Mesendoderm (in vitro differentiated cells): ENCODE data around the gene KLHDC1.
A peak's percentile ranks its signal among the peaks of the same experiment; 100 is the strongest.

Source experiments
- DNase-seq: peaks from one replicate; pipeline ENCODE4 v3.0.0; 2013
- H2AK5ac ChIP-seq: 2 replicates; pipeline ENCODE4 v1.6.1; 2013; ENCODE audit warnings: low read length, inconsistent platforms
- H2BK120ac ChIP-seq: 2 replicates; pipeline ENCODE4 v1.6.1; 2013; ENCODE audit warnings: low read depth, mild to moderate bottlenecking, low read length, moderate library complexity, mixed read lengths
- H2BK15ac ChIP-seq: replicated peaks from 2 replicates; pipeline ENCODE4 v1.6.1; 2013; ENCODE audit warnings: low read depth, mild to moderate bottlenecking, moderate library complexity
- H2BK5ac ChIP-seq: 2 replicates; pipeline ENCODE4 v1.6.1; 2013; ENCODE audit warnings: low read length, inconsistent platforms
- H3K18ac ChIP-seq: 2 replicates; pipeline ENCODE4 v1.6.1; 2013; ENCODE audit warnings: mild to moderate bottlenecking, low read length, mixed read lengths
- H3K23ac ChIP-seq: one replicate; pipeline ENCODE4 v1.6.1; 2013; ENCODE audit warnings: low read length
- H3K27ac ChIP-seq: 2 replicates; pipeline ENCODE4 v1.5.1; 2013; ENCODE audit warnings: low read depth, mild to moderate bottlenecking, inconsistent platforms, low read length, moderate library complexity
- H3K27me3 ChIP-seq: 2 replicates; pipeline ENCODE4 v1.6.1; 2013; ENCODE audit warnings: low read length, control low read depth, mild to moderate bottlenecking, inconsistent platforms; ENCODE audit not compliant: insufficient read depth, poor library complexity
- H3K36me3 ChIP-seq: 2 replicates; pipeline ENCODE4 v1.6.1; 2013; ENCODE audit warnings: low read length, inconsistent platforms; ENCODE audit not compliant: control insufficient read depth, insufficient read depth
- H3K4ac ChIP-seq: one replicate; pipeline ENCODE4 v1.6.1; 2013; ENCODE audit warnings: low read depth, mild to moderate bottlenecking, low read length, moderate library complexity
- H3K4me1 ChIP-seq: 2 replicates; pipeline ENCODE4 v1.6.1; 2013; ENCODE audit warnings: low read depth, low read length, inconsistent platforms; ENCODE audit not compliant: control insufficient read depth
- H3K4me2 ChIP-seq: 2 replicates; pipeline ENCODE4 v1.6.1; 2013; ENCODE audit warnings: low read length
- H3K4me3 ChIP-seq: 2 replicates; pipeline ENCODE4 v1.5.1; 2013; ENCODE audit warnings: mild to moderate bottlenecking, low read length
- H3K56ac ChIP-seq: one replicate; pipeline ENCODE4 v1.6.1; 2013; ENCODE audit warnings: low read length
- H3K79me1 ChIP-seq: 2 replicates; pipeline ENCODE4 v1.6.1; 2013; ENCODE audit warnings: low read length, inconsistent platforms
- H3K79me2 ChIP-seq: 2 replicates; pipeline ENCODE4 v1.6.1; 2013; ENCODE audit warnings: mild to moderate bottlenecking, low read length; ENCODE audit not compliant: control insufficient read depth, insufficient read depth
- H3K9ac ChIP-seq: 2 replicates; pipeline ENCODE4 v1.6.1; 2013; ENCODE audit warnings: low read length, inconsistent platforms
- H4K5ac ChIP-seq: one replicate; pipeline ENCODE4 v1.6.1; 2013; ENCODE audit warnings: low read length
- H4K8ac ChIP-seq: one replicate; pipeline ENCODE4 v1.6.1; 2013; ENCODE audit warnings: low read depth, mild to moderate bottlenecking, control low read depth, low read length, moderate library complexity
- WGBS: extraction: QIAGEN DNeasy Blood & Tissue Kit; methylation state at CpG from one replicate; pipeline ENCODE4 v1.1.7; 2013; ENCODE audit warnings: low lambda C conversion rate, missing lambda C conversion rate; ENCODE audit not compliant: insufficient coverage; ENCODE audit errors: extremely low coverage; 5-methylcytosine and 5-hydroxymethylcytosine counted together

The KLHDC1 gene

DNA sequence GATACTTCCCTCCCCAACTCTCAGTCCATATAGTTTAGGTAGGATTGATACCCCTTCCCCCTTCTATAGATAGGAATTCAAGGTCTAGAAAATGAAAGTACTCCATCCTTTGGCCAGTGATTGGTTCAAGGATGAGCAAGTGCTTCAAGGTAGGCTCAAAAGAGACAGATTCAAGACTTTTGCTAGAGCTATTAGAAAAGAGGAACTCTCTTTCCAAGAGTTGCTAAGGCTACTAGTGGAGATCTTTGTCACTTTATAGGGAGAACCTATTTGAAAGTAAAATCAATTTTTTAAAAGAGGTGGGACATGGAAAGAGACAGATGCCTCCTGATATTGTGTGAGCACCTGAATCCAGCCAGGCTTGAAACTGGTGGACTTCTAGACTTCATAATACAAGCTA lies 22.4 kb upstream of the KLHDC1 start:
- H3K79me1 ChIP-seq: no peaks in the 10 kb centered on the region
- no peak overlapping the region for H3K56ac ChIP-seq
- H3K9ac ChIP-seq: no peak overlapping the region
- no peak overlapping the region for H3K4me2 ChIP-seq
- no peak overlapping the region for H2BK120ac ChIP-seq
- no peak for DNase-seq
- H2BK5ac ChIP-seq: no peak overlapping the region
- H2AK5ac ChIP-seq: no peak overlapping the region
- H3K79me2 ChIP-seq: no peaks in the 10 kb centered on the region
- no peaks in the 10 kb centered on the region for H3K27me3 ChIP-seq
- H4K8ac ChIP-seq: no peak overlapping the region
- no peak overlapping the region for H4K5ac ChIP-seq
- no peak overlapping the region for H3K18ac ChIP-seq
- no peak overlapping the region for H3K4ac ChIP-seq
- H3K4me3 ChIP-seq: no peak overlapping the region
- H3K27ac ChIP-seq: no peak overlapping the region
- H3K36me3 ChIP-seq: no peaks in the 10 kb centered on the region
- H3K23ac ChIP-seq: no peak overlapping the region
- H2BK15ac ChIP-seq: no peak overlapping the region
- H3K4me1 ChIP-seq: no peaks in the 10 kb centered on the region

- H3K23ac ChIP-seq: no peak overlapping the region
- H4K5ac ChIP-seq: no peak overlapping the region
- WGBS: no CpG with 5 or more reads among the region's 2 CpGs
- H3K4me1 ChIP-seq: no peaks in the 10 kb centered on the region
- no peak overlapping the region for H3K4me2 ChIP-seq
- no peak overlapping the region for H4K8ac ChIP-seq
- H3K9ac ChIP-seq: no peak overlapping the region
- H2BK120ac ChIP-seq: no peak overlapping the region
- no peaks in the 10 kb centered on the region for H3K36me3 ChIP-seq
- no peak overlapping the region for H3K4ac ChIP-seq
- H3K56ac ChIP-seq: no peak overlapping the region
- no peak overlapping the region for H3K4me3 ChIP-seq
- no peak overlapping the region for H2AK5ac ChIP-seq
- H3K79me2 ChIP-seq: no peaks in the 10 kb centered on the region
- H3K27me3 ChIP-seq: no peaks in the 10 kb centered on the region
- H2BK5ac ChIP-seq: no peak overlapping the region
- H3K18ac ChIP-seq: no peak overlapping the region
- no peak overlapping the region for H3K27ac ChIP-seq
- DNase-seq: no peak
- H3K79me1 ChIP-seq: no peaks in the 10 kb centered on the region
- H2BK15ac ChIP-seq: no peak overlapping the region
Measured at GRCh38 chr14:49673586-49673985, 19.3 kb upstream of the KLHDC1 start.

- no peaks in the 10 kb centered on the region for H3K79me1 ChIP-seq
- no peak overlapping the region for H3K4me2 ChIP-seq
- DNase-seq: peak; percentile 25
- H2BK120ac ChIP-seq: no peak overlapping the region
- H3K23ac ChIP-seq: no peak overlapping the region
- H3K27me3 ChIP-seq: no peaks in the 10 kb centered on the region
- no peak overlapping the region for H3K4me3 ChIP-seq
- no peak overlapping the region for H4K8ac ChIP-seq
- no peaks in the 10 kb centered on the region for H3K36me3 ChIP-seq
- H3K9ac ChIP-seq: no peak overlapping the region
- H2BK5ac ChIP-seq: no peak overlapping the region
- no peak overlapping the region for H3K56ac ChIP-seq
- WGBS: no CpG with 5 or more reads among the region's 4 CpGs
- H2AK5ac ChIP-seq: no peak overlapping the region
- H4K5ac ChIP-seq: no peak overlapping the region
- no peak overlapping the region for H2BK15ac ChIP-seq
- H3K27ac ChIP-seq: no peak overlapping the region
- H3K4ac ChIP-seq: no peak overlapping the region
- no peaks in the 10 kb centered on the region for H3K4me1 ChIP-seq
- H3K79me2 ChIP-seq: no peaks in the 10 kb centered on the region
- no peak overlapping the region for H3K18ac ChIP-seq
Measured at GRCh38 chr14:49677643-49678042, 15.3 kb upstream of the KLHDC1 start.

DNA sequence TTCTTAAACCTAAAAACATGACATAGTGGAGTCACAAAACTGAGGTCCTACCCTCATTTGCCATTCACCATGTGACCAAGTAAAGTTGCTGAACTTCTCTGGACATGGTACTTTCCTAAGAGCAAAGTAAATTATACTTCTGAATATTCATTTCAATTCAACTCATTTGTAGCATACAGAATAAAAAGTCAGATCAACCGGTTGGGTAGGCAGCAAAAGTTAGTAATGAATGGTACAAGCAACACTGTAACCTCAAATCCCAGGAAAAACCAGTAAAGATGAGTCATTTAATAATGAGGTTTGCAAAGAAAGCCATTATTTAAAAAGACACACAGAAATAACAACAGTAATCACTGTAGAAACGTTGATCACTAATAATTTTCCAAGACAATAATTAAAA lies 13.6 kb upstream of the KLHDC1 start:
- no peak overlapping the region for H3K56ac ChIP-seq

DNA sequence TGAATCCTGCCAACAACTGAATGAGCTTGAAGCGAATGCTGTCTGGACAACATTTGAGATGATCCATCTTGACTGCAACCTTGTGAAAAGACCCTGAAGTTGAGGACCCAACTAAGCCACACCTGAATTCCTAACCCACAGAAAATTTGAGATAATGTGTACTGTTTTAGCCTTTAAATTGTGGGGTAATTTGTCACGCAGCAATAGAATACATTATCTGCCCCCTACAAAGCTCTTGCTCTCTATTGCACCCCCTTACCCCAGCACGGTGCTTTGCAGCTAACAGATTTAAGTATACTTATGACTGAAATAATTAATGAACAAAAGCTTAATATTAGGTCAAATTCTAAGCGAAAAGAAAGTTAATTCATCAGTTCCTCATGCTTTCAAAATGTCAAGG lies 6.5 kb upstream of the KLHDC1 start:
- Histone ChIP-seq H2BK15ac (no peak overlapping the region), H2BK120ac (no peak overlapping the region), H2AK5ac (no peak overlapping the region), H3K27ac (no peak overlapping the region), H3K18ac (no peak overlapping the region), H3K4me2 (no peak overlapping the region), H3K4me3 (no peak overlapping the region), H4K8ac (no peak overlapping the region), H3K4me1 (peaks cover 3% of the 10 kb centered on the region), H3K27me3 (no peaks in the 10 kb centered on the region), H4K5ac (no peak overlapping the region), H3K79me2 (peaks cover 5% of the 10 kb centered on the region), H2BK5ac (no peak overlapping the region), H3K36me3 (no peaks in the 10 kb centered on the region), H3K9ac (no peak overlapping the region), H3K56ac (no peak overlapping the region), H3K4ac (no peak overlapping the region), H3K79me1 (no peaks in the 10 kb centered on the region), H3K23ac (no peak overlapping the region)
- DNase-seq: no peak
- no CpG with 5 or more reads among the region's 4 CpGs for WGBS

More for the DNA sequence above, 13.6 kb upstream of the KLHDC1 start:
- Histone ChIP-seq H3K4ac (no peak overlapping the region), H3K18ac (no peak overlapping the region), H3K79me1 (no peaks in the 10 kb centered on the region), H3K4me1 (no peaks in the 10 kb centered on the region), H4K8ac (no peak overlapping the region), H2BK5ac (no peak overlapping the region), H4K5ac (no peak overlapping the region), H3K4me3 (no peak overlapping the region), H3K79me2 (no peaks in the 10 kb centered on the region), H3K23ac (no peak overlapping the region), H3K27me3 (no peaks in the 10 kb centered on the region), H3K36me3 (no peaks in the 10 kb centered on the region), H3K9ac (no peak overlapping the region), H2AK5ac (no peak overlapping the region), H3K27ac (no peak overlapping the region), H3K4me2 (no peak overlapping the region), H2BK120ac (no peak overlapping the region), H2BK15ac (no peak overlapping the region)
- no peak for DNase-seq
- WGBS: no CpG with 5 or more reads among the region's 2 CpGs

DNA sequence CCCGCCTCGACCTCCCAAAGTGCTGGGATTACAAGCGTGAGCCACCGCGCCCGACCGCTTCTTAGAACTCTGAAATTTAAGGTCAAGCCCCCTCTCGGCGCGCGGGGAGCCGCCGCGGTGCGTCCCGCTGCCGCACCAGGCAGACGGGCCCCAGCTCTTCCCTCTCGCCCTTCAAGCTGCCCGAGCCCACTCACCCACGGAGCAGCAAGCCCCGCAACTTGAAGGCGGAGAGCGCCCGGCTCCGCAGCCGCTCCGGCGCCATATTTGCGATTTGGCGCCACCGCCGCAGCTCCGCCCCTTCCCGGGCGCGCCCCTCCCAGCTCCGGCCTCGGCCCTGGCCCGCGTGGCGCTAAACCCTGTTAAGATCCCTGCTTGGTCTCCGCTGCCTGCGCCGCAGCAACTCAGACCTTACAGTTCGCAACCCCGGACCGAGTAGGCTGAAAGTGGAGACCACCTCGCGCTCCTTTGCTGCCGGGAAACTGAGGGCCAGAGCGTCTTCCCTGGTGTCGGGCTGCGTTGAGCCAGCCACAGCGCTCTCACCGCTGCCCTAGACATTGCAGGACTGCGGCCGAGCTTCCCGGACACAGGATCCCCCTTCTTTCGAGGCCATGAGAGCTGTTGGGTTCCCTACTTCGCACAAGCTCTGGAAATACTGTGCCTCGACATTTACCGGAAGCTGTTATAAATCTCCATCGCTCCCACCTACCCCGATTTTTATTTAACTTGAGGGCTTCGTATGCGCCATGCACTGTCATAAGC lies 4.8 kb upstream of the KLHDC1 start, which contains the start of gene POLE2:
Gene POLE2, minus strand, starts transcription at position 273 of the 759 bp plus-strand sequence. Its CDS starts 11 bp downstream, at position 262.
- WGBS: no CpG with 5 or more reads among the region's 67 CpGs
- Histone ChIP-seq H3K9ac (peak within 1 kb of the TSS; percentile 84), H4K5ac (no peak within 1 kb of the TSS), H2AK5ac (no peak within 1 kb of the TSS), H3K4ac (peak within 1 kb of the TSS; percentile 61), H3K23ac (no peak within 1 kb of the TSS), H3K79me1 (no peaks in the 10 kb centered on the region), H2BK120ac (no peak within 1 kb of the TSS), H3K18ac (peak within 1 kb of the TSS; percentile 42), H3K4me3 (peak within 1 kb of the TSS; percentile 72), H3K36me3 (no peaks in the 10 kb centered on the region), H4K8ac (no peak within 1 kb of the TSS), H3K79me2 (peaks cover 5% of the 10 kb centered on the region), H3K4me2 (peak within 1 kb of the TSS; percentile 28), H3K56ac (peak within 1 kb of the TSS; percentile 93), H3K4me1 (peaks cover 3% of the 10 kb centered on the region), H2BK15ac (no peak within 1 kb of the TSS), H3K27ac (peak within 1 kb of the TSS; percentile 21), H2BK5ac (peak within 1 kb of the TSS; percentile 10), H3K27me3 (no peaks in the 10 kb centered on the region)
- peak; percentile 89 for DNase-seq
